Gastrocnemius medialis (tissue), 4 donors: ENCODE results near the gene CRYGD. TPM values are rescaled to one million over a fixed set of nuclear protein-coding genes. Genes with fewer than 3 reads are reported as not detected.

Experiments
- ATAC-seq, 2 donors: fragments of 150-250 bp; one replicate each; pipeline ENCODE4 v1.9.1; 2016
- DNase-seq, 2 donors: peaks; one replicate each; pipeline ENCODE4 v3.0.0-alpha.2; 2019
- H3K27ac ChIP-seq, 4 donors: fragments of 200-600 bp; sonication (generic); 1 replicate in 1 of 4; 2 replicates in 3 of 4; pipeline ENCODE4 v1.5.1; 2016 to 2018; ENCODE audit warnings: mild to moderate bottlenecking in 2 of 4, moderate library complexity in 1 of 4
- H3K27me3 ChIP-seq, 3 donors: fragments of 200-600 bp; sonication (generic) in 2 of 3; 1 replicate in 1 of 3; 2 replicates in 2 of 3; pipeline versions ENCODE4 v1.5.1 to v1.6.0; 2016 to 2019; ENCODE audit warnings: mild to moderate bottlenecking in 1 of 3, moderate library complexity in 1 of 3
- H3K36me3 ChIP-seq, 2 donors: fragments of 200-600 bp; sonication (generic) in 1 of 2; one replicate each; pipeline ENCODE4 v1.5.1; 2017 to 2018
- H3K4me1 ChIP-seq, 2 donors: fragments of 200-600 bp; sonication (generic) in 1 of 2; one replicate each; pipeline ENCODE4 v1.5.1; 2016 to 2017; ENCODE audit warnings: mild to moderate bottlenecking in 2 of 2
- H3K4me3 ChIP-seq, 4 donors: fragments of 200-600 bp; sonication (generic) in 3 of 4; 1 replicate in 1 of 4; 2 replicates in 3 of 4; pipeline ENCODE4 v1.5.1; 2016 to 2019; ENCODE audit warnings: mild to moderate bottlenecking in 2 of 4
- H3K9me3 ChIP-seq, 3 donors: fragments of 200-600 bp; sonication (generic) in 2 of 3; 1 replicate in 1 of 3; 2 replicates in 2 of 3; pipeline ENCODE4 v1.5.1; 2016 to 2019
- CTCF ChIP-seq, 5 experiments: fragments of 450-650 bp in 3 of 5; fragments of 200-600 bp in 2 of 5; sonication (generic) in 2 of 5; IDR thresholded peaks in 4 of 5; conservative IDR thresholded peaks in 1 of 5; 1 replicate in 4 of 5; 2 replicates in 1 of 5; pipeline ENCODE4 v1.5.1; 2016 to 2019; ENCODE audit warnings: antibody characterized with exemption in 5 of 5, mild to moderate bottlenecking in 3 of 5, moderate library complexity in 3 of 5
- POLR2A ChIP-seq, 2 donors: fragments of 450-650 bp; IDR thresholded peaks; one replicate each; pipeline ENCODE4 v1.6.1; 2017; ENCODE audit warnings: antibody characterized with exemption in 2 of 2, mild to moderate bottlenecking in 2 of 2, moderate library complexity in 2 of 2
- in situ Hi-C, 4 donors: fragments of 200-750 bp; cut with MboI; loops; one replicate each; pipeline versions ENCODE4 v1.15.0 to v1.8.0; 2017; ENCODE audit warnings: low sequenced_read_pairs in 4 of 4
- intact Hi-C: fragments of 100-400 bp; cut with DNase I; formaldehyde crosslinking; loops from one replicate; pipeline ENCODE4 v1.15.1; 2023; ENCODE audit warnings: low total_unique reads
- total RNA-seq, 4 donors: library from RNA; depleted of rRNA; stranded (reverse); fragments of >200 nt; gene quantifications; one replicate each; pipeline versions ENCODE4 v1.1.0 to v1.2.3, GENCODE V29; 2016

The CRYGD gene
- total RNA-seq, 4 donors from 2014 or later: not detected

- Histone ChIP-seq H3K27ac (no peak overlapping the region), H3K27me3 (no peaks in the 10 kb centered on the region), H3K4me3 (no peak overlapping the region), H3K4me1 (no peaks in the 10 kb centered on the region), H3K36me3 (no peaks in the 10 kb centered on the region), H3K9me3 (no peaks in the 10 kb centered on the region)
- TF ChIP-seq CTCF (IDR thresholded peaks at IDR 0.05 in 4 of 5, conservative IDR thresholded peaks at IDR 0.05 in 1 of 5) (no peak), POLR2A (IDR thresholded peaks at IDR 0.05) (no peak)
- in situ Hi-C loops (no loop called here), intact Hi-C loops (no loop called here)
- ATAC-seq (no peak), DNase-seq (no peak)
Measured at GRCh38 chr2:208153156-208153555, 28.8 kb upstream of the CRYGD start.

GRCh38 chr2:208150956-208151355 is 26.6 kb upstream of the CRYGD start:
- intact Hi-C loops (no loop called here), in situ Hi-C loops (no loop called here)
- H3K4me3 ChIP-seq: no peak overlapping the region
- no peak overlapping the region for H3K27ac ChIP-seq
- DNase-seq (no peak), ATAC-seq (no peak)
- H3K36me3 ChIP-seq: no peaks in the 10 kb centered on the region
- no peaks in the 10 kb centered on the region for H3K27me3 ChIP-seq
- H3K9me3 ChIP-seq: no peaks in the 10 kb centered on the region
- TF ChIP-seq CTCF (IDR thresholded peaks at IDR 0.05 in 4 of 5, conservative IDR thresholded peaks at IDR 0.05 in 1 of 5) (no peak), POLR2A (IDR thresholded peaks at IDR 0.05) (no peak)
- H3K4me1 ChIP-seq: no peaks in the 10 kb centered on the region

- Histone ChIP-seq H3K36me3 (no peaks in the 10 kb centered on the region), H3K27ac (no peak overlapping the region), H3K9me3 (no peaks in the 10 kb centered on the region), H3K4me3 (no peak overlapping the region), H3K27me3 (no peaks in the 10 kb centered on the region), H3K4me1 (no peaks in the 10 kb centered on the region)
- ATAC-seq (no peak), DNase-seq (no peak)
- TF ChIP-seq CTCF (IDR thresholded peaks at IDR 0.05 in 4 of 5, conservative IDR thresholded peaks at IDR 0.05 in 1 of 5) (no peak), POLR2A (IDR thresholded peaks at IDR 0.05) (no peak)
- in situ Hi-C loops (no loop called here), intact Hi-C loops (no loop called here)
Measured at GRCh38 chr2:208150094-208150493, 25.8 kb upstream of the CRYGD start.

- Histone ChIP-seq H3K27ac (no peak overlapping the region), H3K9me3 (no peaks in the 10 kb centered on the region), H3K36me3 (no peaks in the 10 kb centered on the region), H3K27me3 (no peaks in the 10 kb centered on the region), H3K4me1 (no peaks in the 10 kb centered on the region), H3K4me3 (no peak overlapping the region)
- intact Hi-C loops (no loop called here), in situ Hi-C loops (no loop called here)
- DNase-seq (no peak), ATAC-seq (no peak)
- TF ChIP-seq POLR2A (IDR thresholded peaks at IDR 0.05): no peak
- TF ChIP-seq CTCF (IDR thresholded peaks at IDR 0.05 in 4 of 5, conservative IDR thresholded peaks at IDR 0.05 in 1 of 5): no peak
Measured at GRCh38 chr2:208148803-208149202, 24.5 kb upstream of the CRYGD start.

GRCh38 chr2:208147759-208148158 is 23.4 kb upstream of the CRYGD start:
- H3K4me3 ChIP-seq: no peak overlapping the region
- no peaks in the 10 kb centered on the region for H3K36me3 ChIP-seq
- H3K27me3 ChIP-seq: no peaks in the 10 kb centered on the region
- H3K9me3 ChIP-seq: no peaks in the 10 kb centered on the region
- in situ Hi-C loops (no loop called here), intact Hi-C loops (no loop called here)
- ATAC-seq (no peak), DNase-seq (no peak)
- H3K27ac ChIP-seq: no peak overlapping the region
- no peak for TF ChIP-seq POLR2A (IDR thresholded peaks at IDR 0.05)
- no peak for TF ChIP-seq CTCF (IDR thresholded peaks at IDR 0.05 in 4 of 5, conservative IDR thresholded peaks at IDR 0.05 in 1 of 5)
- no peaks in the 10 kb centered on the region for H3K4me1 ChIP-seq
